Stimulated activated CD8-positive, alpha-beta memory T cell treated with anti-CD3 and anti-CD28 coated beads, Interleukin-2, amount 100 ng/mL, for 1 hour (primary cell): Measurements from ENCODE around the gene GSTM5.
"Not testable (repeated sequence)": the region's sequence is repeated elsewhere in the genome, so short reads cannot be mapped to it uniquely, and the experiment has no call there.

Experiments
- DNase-seq, 2 donors: peaks; one replicate each; pipeline ENCODE4 v3.0.0-alpha.2; 2020; ENCODE audit warnings: low read depth in 2 of 2

GSTM5 gene

GRCh38 chr1:109711593-109712320 is at the start of gene GSTM5:
TSS of gene GSTM5 (plus strand) at chr1:109712251. CDS start at chr1:109712313, 62 bp downstream.
- DNase-seq: not testable (repeated sequence)

DNA sequence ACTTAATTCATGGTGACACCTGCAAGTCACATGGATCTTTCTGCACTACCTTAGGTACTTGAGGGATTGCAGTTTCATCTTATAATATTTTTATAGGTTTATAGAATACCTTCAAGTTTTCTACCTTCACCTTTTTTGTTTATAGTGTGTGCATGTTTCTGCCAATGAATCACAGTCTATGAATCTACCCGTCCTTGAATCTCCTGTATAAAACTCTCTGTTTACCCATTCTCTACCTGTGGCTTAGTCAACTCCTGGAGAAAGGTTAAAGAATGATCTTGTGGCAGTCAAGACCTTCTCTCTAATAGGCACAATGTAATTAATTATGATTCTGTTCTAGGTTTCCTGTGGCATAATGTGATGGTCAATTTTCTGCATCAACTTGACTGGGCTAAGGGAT is 47.4 kb upstream of the GSTM5 start:
- no peak for DNase-seq

GRCh38 chr1:109667452-109668122 is 44.5 kb upstream of the GSTM5 start, which contains the start of gene GSTM2:
TSS of gene GSTM2 (plus strand) at chr1:109668057. CDS start at chr1:109668116, 59 bp downstream.
- DNase-seq: peak; percentile 33 to 49

DNA sequence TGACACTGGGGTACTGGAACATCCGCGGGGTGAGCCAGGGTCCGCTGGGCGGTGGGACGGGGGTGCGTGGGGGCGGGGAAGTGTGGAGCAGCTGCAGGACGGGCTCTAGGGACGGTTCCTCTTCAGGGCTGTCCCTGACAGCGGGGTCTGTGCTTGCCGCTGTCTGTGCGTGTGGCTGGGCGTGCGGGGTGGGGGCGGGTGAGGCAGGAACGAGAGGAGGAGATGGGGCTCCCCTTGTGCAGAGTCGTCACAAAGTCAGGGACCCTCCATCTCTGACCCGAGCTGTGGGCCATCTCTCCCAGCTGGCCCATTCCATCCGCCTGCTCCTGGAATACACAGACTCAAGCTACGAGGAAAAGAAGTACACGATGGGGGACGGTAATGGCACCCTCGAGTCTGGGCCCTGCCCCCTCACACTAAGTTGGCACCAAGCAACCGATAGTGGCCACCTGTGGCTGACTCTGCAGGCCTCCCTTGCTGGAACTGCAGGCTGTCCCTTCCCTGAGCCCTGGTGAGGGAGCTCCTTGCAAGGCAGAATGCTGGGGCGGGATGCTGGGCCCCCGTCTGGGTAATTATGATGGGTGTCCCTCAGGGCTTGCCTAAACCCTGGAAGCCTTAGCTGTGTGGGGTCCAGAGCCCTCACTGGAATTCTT is 43.8 kb upstream of the GSTM5 start:
- DNase-seq: no peak

GRCh38 chr1:109669246-109669948 is 42.7 kb upstream of the GSTM5 start:
- DNase-seq: no peak

GRCh38 chr1:109669949-109670302 is 42.1 kb upstream of the GSTM5 start:
- DNase-seq: not testable (repeated sequence)

DNA sequence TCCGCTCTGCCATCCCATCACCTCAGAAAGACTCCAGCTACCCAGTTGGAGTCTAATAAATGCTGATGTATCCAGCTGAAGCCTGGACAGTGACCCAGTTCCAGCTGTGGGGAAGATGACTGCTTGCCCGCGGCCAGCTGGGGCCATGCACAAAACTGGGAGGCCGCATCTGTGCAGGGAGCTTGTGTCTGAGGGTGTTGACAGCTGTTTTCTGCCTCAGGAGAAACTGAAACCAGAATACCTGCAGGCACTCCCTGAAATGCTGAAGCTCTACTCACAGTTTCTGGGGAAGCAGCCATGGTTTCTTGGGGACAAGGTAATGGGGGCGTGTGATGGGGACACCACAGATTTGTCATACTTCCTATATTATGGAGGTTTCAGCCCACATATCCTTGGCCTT is 41.0 kb upstream of the GSTM5 start:
- no peak for DNase-seq

- DNase-seq: not testable (repeated sequence)
Observed at GRCh38 chr1:109673861-109674260, 38.2 kb upstream of the GSTM5 start.

- not testable (repeated sequence) for DNase-seq
Observed at GRCh38 chr1:109676683-109677381, 35.2 kb upstream of the GSTM5 start.

GRCh38 chr1:109677459-109677858 is 34.6 kb upstream of the GSTM5 start:
- no peak for DNase-seq

- DNase-seq: not testable (repeated sequence)
Observed at GRCh38 chr1:109678637-109679036, 33.4 kb upstream of the GSTM5 start.

DNA sequence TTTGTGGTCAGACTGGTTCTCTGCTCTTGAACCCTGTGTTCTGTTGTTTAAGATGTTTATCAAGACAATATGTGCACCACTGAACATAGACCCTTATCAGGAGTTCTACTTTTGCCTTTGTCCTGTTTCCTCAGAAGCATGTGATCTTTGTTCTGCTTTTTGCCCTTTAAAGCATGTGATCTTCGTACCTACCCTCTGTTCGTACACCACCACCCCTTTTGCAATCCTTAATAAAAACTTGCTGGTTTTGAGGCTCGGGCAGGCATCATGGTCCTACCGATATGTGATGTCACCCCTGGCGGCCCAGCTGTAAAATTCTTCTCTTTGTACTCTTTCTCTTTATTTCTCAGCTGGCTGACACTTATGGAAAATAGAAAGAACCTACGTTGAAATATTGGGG is 27.3 kb upstream of the GSTM5 start:
- DNase-seq: not testable (repeated sequence)

DNA sequence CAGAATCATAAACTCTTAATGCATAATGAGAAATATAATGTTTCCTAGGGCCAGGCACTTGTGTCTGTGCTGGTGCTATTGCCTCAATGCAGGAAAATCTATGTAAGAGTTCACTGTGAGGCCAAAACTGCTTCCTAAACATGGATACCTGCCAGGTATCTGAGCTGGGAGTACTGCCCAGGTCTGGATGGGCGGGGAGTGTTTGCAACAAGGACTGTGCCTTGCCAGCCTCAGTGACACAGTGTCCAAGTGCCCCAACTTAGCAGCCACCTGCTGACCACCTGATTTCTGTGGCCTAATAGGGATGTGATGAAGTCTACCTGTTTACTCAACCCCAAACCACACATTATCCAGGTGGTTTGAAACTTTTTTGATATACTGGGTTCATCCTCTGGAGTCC is 26.7 kb upstream of the GSTM5 start:
- not testable (repeated sequence) for DNase-seq

GRCh38 chr1:109685890-109686289 is 26.2 kb upstream of the GSTM5 start:
- DNase-seq: not testable (repeated sequence)

GRCh38 chr1:109687109-109687508 is 24.9 kb upstream of the GSTM5 start:
- DNase-seq: not testable (repeated sequence)

GRCh38 chr1:109687641-109688499 is 24.2 kb upstream of the GSTM5 start, which contains the start of gene GSTM1:
TSS of gene GSTM1 (plus strand) at chr1:109687817. CDS start at chr1:109687874, 57 bp downstream.
- DNase-seq: peak in 1 of 2 donors; percentile 72

- DNase-seq: no peak
Observed at GRCh38 chr1:109689844-109690405, 22.1 kb upstream of the GSTM5 start.

DNA sequence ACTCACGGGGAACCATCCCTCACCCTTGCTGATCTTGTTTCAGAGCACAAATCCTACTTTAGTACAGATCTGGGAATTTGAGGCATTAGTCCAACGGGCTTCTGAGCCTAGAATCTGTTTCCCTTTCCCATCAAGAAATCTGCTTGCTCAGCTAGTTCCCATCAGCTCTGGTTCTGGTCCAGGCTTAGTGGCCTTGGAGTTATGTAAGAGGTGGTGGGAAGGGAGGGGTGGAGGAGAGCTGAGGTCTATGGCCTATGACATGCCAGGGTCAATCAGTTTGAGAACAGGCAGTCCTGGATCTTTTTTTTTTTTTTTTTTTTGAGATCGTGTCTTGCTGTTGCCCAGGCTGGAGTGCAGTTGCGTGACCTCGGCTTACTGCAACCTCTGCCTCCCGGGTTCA is 20.3 kb upstream of the GSTM5 start:
- DNase-seq: no peak

DNA sequence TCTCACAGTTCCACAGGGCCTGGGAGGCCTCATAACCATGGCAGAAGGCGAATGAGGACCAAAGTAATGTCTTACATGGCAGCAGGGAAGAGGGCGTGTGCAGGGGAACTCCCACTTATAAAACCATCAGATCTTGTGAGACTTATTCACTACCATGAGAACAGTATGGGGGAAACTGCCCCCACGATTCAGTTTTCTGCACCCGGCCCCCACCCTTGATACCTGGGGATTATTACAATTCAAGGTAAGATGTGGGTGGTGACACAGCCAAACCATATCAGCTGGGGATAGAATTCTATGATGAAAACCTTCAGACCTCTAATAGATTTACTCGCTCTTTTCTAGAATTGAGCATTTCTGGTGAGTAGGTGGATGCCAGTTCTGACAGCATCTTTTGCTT is 17.7 kb upstream of the GSTM5 start:
- not testable (repeated sequence) for DNase-seq

- DNase-seq: not testable (repeated sequence)
Observed at GRCh38 chr1:109695138-109695537, 16.9 kb upstream of the GSTM5 start.
